SK-N-SH (cell line): ENCODE measurements around the gene NDUFS7. TPM values are rescaled to one million over a fixed set of nuclear protein-coding genes. Genes with fewer than 3 reads are reported as not detected.

Experiments used
- CTCF ChIA-PET: fragments of 300-600, 350-600 bp; formaldehyde crosslinking; extraction: SDS; loops from one replicate; lab custom pipeline; 2021; lab: Yijun Ruan, JAX
- POLR2A ChIA-PET: fragments of 350-600 bp; sonication (Branson Sonifier 250); formaldehyde crosslinking; extraction: SDS; loops from one replicate; lab custom pipeline; 2020; ENCODE audit warnings: antibody characterized with exemption, inconsistent platforms; lab: Yijun Ruan, JAX
- DNase-seq: peaks from one replicate; pipeline ENCODE4 v3.0.0; 2012
- H2AFZ ChIP-seq: fragments of 200-600 bp; sonication (generic); 2 replicates; pipeline ENCODE4 v1.8.1; 2016; ENCODE audit warnings: antibody characterized with exemption, mild to moderate bottlenecking, low read depth
- H3F3A ChIP-seq: fragments of 200-600 bp; sonication (generic); replicated peaks from 2 replicates; pipeline ENCODE3; 2016; ENCODE audit warnings: antibody characterized with exemption, mild to moderate bottlenecking; ENCODE audit not compliant: insufficient read depth
- H3K27ac ChIP-seq, 2 experiments: fragments of 200-500 bp in 1 of 2; fragments of 200-600 bp in 1 of 2; sonication (Bioruptor generic) in 1 of 2; sonication (generic), shearing (Covaris generic) in 1 of 2; 2 replicates each; pipeline versions ENCODE4 v1.5.1 to v1.6.1; 2014 to 2016; ENCODE audit warnings: low read depth in 2 of 2, inconsistent platforms in 1 of 2, low read length in 1 of 2, mild to moderate bottlenecking in 1 of 2, mixed read lengths in 1 of 2
- H3K27me3 ChIP-seq: fragments of 200-600 bp; sonication (generic), shearing (Covaris generic); 2 replicates; pipeline ENCODE4 v1.6.1; 2016; ENCODE audit warnings: mixed run types; ENCODE audit not compliant: insufficient read depth
- H3K36me3 ChIP-seq, 2 experiments: fragments of 200-500 bp in 1 of 2; fragments of 200-600 bp in 1 of 2; sonication (Bioruptor generic) in 1 of 2; sonication (generic) in 1 of 2; replicated peaks in 1 of 2; 2 replicates each; pipeline versions ENCODE3 to v1.5.1; 2014 to 2016; ENCODE audit warnings: low read length in 1 of 2, mild to moderate bottlenecking in 1 of 2; ENCODE audit not compliant: insufficient read depth in 2 of 2, control insufficient read depth in 1 of 2
- H3K4me1 ChIP-seq, 2 experiments: fragments of 200-500 bp in 1 of 2; fragments of 200-600 bp in 1 of 2; sonication (Bioruptor generic) in 1 of 2; sonication (generic), shearing (Covaris generic) in 1 of 2; 2 replicates each; pipeline versions ENCODE4 v1.5.1 to v1.6.1; 2014 to 2016; ENCODE audit warnings: low read depth in 1 of 2, low read length in 1 of 2, mixed run types in 1 of 2; ENCODE audit not compliant: insufficient read depth in 2 of 2, control insufficient read depth in 1 of 2
- H3K4me2 ChIP-seq: fragments of 200-600 bp; sonication (generic), shearing (Covaris generic); 2 replicates; pipeline ENCODE4 v1.6.1; 2017; ENCODE audit warnings: mixed run types
- H3K4me3 ChIP-seq, 2 experiments: fragments of 200-500 bp in 1 of 2; fragments of 200-600 bp in 1 of 2; sonication (Bioruptor generic) in 1 of 2; sonication (generic), shearing (Covaris generic) in 1 of 2; 2 replicates each; pipeline versions ENCODE4 v1.5.1 to v1.8.1; 2014 to 2016; ENCODE audit warnings: low read depth in 2 of 2, inconsistent platforms in 1 of 2, low read length in 1 of 2, mild to moderate bottlenecking in 1 of 2, mixed read lengths in 1 of 2, moderate library complexity in 1 of 2
- H3K79me2 ChIP-seq: fragments of 200-600 bp; sonication (generic); 2 replicates; pipeline ENCODE4 v1.8.1; 2017; ENCODE audit warnings: mild to moderate bottlenecking; ENCODE audit not compliant: insufficient read depth
- H3K9ac ChIP-seq: fragments of 200-600 bp; sonication (generic); 2 replicates; pipeline ENCODE4 v1.6.1; 2017; ENCODE audit warnings: mixed run types
- H3K9me2 ChIP-seq: fragments of 200-600 bp; sonication (generic); 2 replicates; pipeline ENCODE4 v1.6.1; 2017; ENCODE audit warnings: mixed run types
- H3K9me3 ChIP-seq: fragments of 200-600 bp; sonication (generic); 2 replicates; pipeline ENCODE4 v1.6.1; 2017; ENCODE audit warnings: mixed run types, mild to moderate bottlenecking, moderate library complexity
- H4K20me1 ChIP-seq: fragments of 200-600 bp; sonication (generic); 2 replicates; pipeline ENCODE4 v1.6.1; 2017; ENCODE audit warnings: mild to moderate bottlenecking, mixed run types; ENCODE audit not compliant: insufficient read depth
- EZH2phosphoT487 ChIP-seq: fragments of 200-600 bp; sonication (generic); IDR thresholded peaks from 2 replicates; pipeline ENCODE4 v1.6.1; 2017; ENCODE audit warnings: low read depth, mixed run types, mild to moderate bottlenecking, antibody characterized with exemption, moderate library complexity, borderline replicate concordance
- GABPA ChIP-seq: IDR thresholded peaks from 2 replicates; pipeline ENCODE4 v1.4.0; 2012; ENCODE audit warnings: low read depth, mild to moderate bottlenecking
- JUND ChIP-seq: IDR thresholded peaks from 2 replicates; pipeline ENCODE4 v1.4.0; 2012
- NRF1 ChIP-seq: IDR thresholded peaks from 2 replicates; pipeline ENCODE4 v1.6.1; 2012; ENCODE audit warnings: low read depth, mild to moderate bottlenecking, low read length
- PBX3 ChIP-seq: IDR thresholded peaks from 2 replicates; pipeline ENCODE4; 2012
- RCOR1 ChIP-seq: fragments of 150-350 bp; IDR thresholded peaks from 2 replicates; pipeline ENCODE4 v1.6.1; 2017; ENCODE audit warnings: antibody characterized with exemption, low read length
- REST ChIP-seq: IDR thresholded peaks from 2 replicates; pipeline ENCODE4 v1.6.1; 2012; ENCODE audit warnings: mild to moderate bottlenecking, low read depth, low read length, moderate library complexity
- RFX5 ChIP-seq: IDR thresholded peaks from 2 replicates; pipeline ENCODE4 v1.6.1; 2012; ENCODE audit warnings: mild to moderate bottlenecking, improper control_type of control experiment, low read length
- RXRA ChIP-seq: IDR thresholded peaks from 2 replicates; pipeline ENCODE4 v1.4.0; 2012; ENCODE audit warnings: low read depth, mild to moderate bottlenecking, borderline replicate concordance
- SMC3 ChIP-seq: IDR thresholded peaks from 2 replicates; pipeline ENCODE4 v1.6.1; 2012; ENCODE audit warnings: low read depth, low read length, improper control_type of control experiment
- YY1 ChIP-seq: IDR thresholded peaks from 2 replicates; pipeline ENCODE4 v1.4.0; 2012; ENCODE audit warnings: low read depth, mild to moderate bottlenecking
- WGBS: methylation state at CpG from one replicate; pipeline ENCODE4 v1.1.6; 2017; ENCODE audit warnings: low lambda C conversion rate; 5-methylcytosine and 5-hydroxymethylcytosine counted together
- polyA plus RNA-seq, 3 experiments: library from polyadenylated mRNA; depleted of rRNA; stranded (reverse); fragments of >200 nt; gene quantifications; 2 replicates each; pipeline ENCODE4 v1.2.3, GENCODE V29; 2012

The NDUFS7 gene
- polyA plus RNA-seq, 1 of the 3 experiments (the other 2 are of a cell fraction), result 66.4 TPM

- no peak overlapping the region for H3K27ac ChIP-seq
- WGBS, result 93% methylated on average over 12 of the region's 47 CpGs
- H3K36me3 ChIP-seq, result peaks cover 0 to 56% of the 10 kb centered on the region in 2 experiments
- H3K79me2 ChIP-seq, result peaks cover 4% of the 10 kb centered on the region
- H3K9me2 ChIP-seq, result no peaks in the 10 kb centered on the region
- CTCF ChIA-PET, result interaction anchor here (0.7 to 1.4 kb wide), 3 partner anchors 9 to 20 kb away, joined by 3 to 4 read pairs (median 3); no protein-coding TSS in a partner anchor
- POLR2A ChIA-PET, result no interaction called here
- H3K9ac ChIP-seq, result no peak overlapping the region
- peaks cover 17% of the 10 kb centered on the region for H3F3A ChIP-seq
- no peak for DNase-seq
- H2AFZ ChIP-seq, result no peak overlapping the region
- no peaks in the 10 kb centered on the region; a peak in 1 of 4 replicates for H3K4me1 ChIP-seq
- H3K9me3 ChIP-seq, result no peaks in the 10 kb centered on the region
- no peaks in the 10 kb centered on the region for H3K27me3 ChIP-seq
- peaks cover under 1% of the 10 kb centered on the region; the same call in 1 of the 2 replicates for H4K20me1 ChIP-seq
- H3K4me2 ChIP-seq, result no peak overlapping the region
- H3K4me3 ChIP-seq, result no peak overlapping the region
- TF ChIP-seq JUND (no peak), NRF1 (no peak), PBX3 (no peak), YY1 (no peak), REST (no peak), EZH2phosphoT487 (no peak), RXRA (no peak), RCOR1 (no peak), GABPA (no peak), RFX5 (no peak)
Measured at GRCh38 chr19:1433119-1434039, 49.7 kb downstream of the NDUFS7 start.

- no peak for TF ChIP-seq SMC3
- TF ChIP-seq, all 33 proteins: peak for 0
- CTCF ChIA-PET, result no interaction called here
- H3K4me3 ChIP-seq, result no peak overlapping the region
- peaks cover 11% of the 10 kb centered on the region for H3K79me2 ChIP-seq
- H4K20me1 ChIP-seq, result peaks cover 7% of the 10 kb centered on the region
- no peak overlapping the region for H2AFZ ChIP-seq
- no peak for DNase-seq
- H3K27me3 ChIP-seq, result no peaks in the 10 kb centered on the region
- 94% methylated on average over 6 of the region's 17 CpGs for WGBS
- POLR2A ChIA-PET, result no interaction called here
- H3K9ac ChIP-seq, result no peak overlapping the region
- no peak overlapping the region for H3K4me2 ChIP-seq
- H3K36me3 ChIP-seq, result peaks cover 0 to 50% of the 10 kb centered on the region in 2 experiments
- H3K9me2 ChIP-seq, result no peaks in the 10 kb centered on the region
- no peaks in the 10 kb centered on the region for H3K9me3 ChIP-seq
- H3K27ac ChIP-seq, result no peak overlapping the region
- peaks cover 17% of the 10 kb centered on the region for H3F3A ChIP-seq
- no peaks in the 10 kb centered on the region; a peak in 1 of 4 replicates for H3K4me1 ChIP-seq
Measured at GRCh38 chr19:1434040-1434366, 50.3 kb downstream of the NDUFS7 start.
